ENCODE results near the gene INPP4A. TPM values are rescaled to one million over a fixed set of nuclear protein-coding genes. Genes with fewer than 3 reads are reported as not detected.

The INPP4A gene
- total RNA-seq, 2 donors from 2014 or later = 10.9 to 12.2 TPM

DNA sequence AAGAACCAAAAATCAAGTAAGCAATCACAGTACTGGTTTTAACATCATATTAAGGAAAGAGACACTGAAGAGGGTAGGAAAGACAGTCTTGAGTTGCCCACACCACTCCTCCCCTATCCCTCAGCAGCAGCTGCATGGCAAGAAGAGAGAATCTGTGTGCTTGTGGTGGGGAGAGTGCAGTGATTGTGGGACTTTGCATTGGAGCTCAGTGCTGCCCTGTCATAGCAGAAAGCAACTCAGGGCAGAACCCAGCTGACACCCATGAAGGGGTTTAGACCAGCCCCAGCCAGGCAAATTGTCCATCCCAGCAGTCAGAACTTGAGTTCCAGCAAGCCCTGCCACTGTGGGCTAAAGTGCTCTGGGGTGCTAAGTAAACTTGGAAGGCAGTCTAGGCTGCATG is 40.8 kb upstream of the INPP4A start:
- DNase-seq (no peak), ATAC-seq (no peak)
- H3K9me3 ChIP-seq = no peaks in the 10 kb centered on the region
- intact Hi-C loops (cut with DNase I) = no loop called here
- H3K4me3 ChIP-seq = no peak overlapping the region
- H3K27ac ChIP-seq = no peak overlapping the region
- H3K4me1 ChIP-seq = no peaks in the 10 kb centered on the region
- TF ChIP-seq, protein P1, sequence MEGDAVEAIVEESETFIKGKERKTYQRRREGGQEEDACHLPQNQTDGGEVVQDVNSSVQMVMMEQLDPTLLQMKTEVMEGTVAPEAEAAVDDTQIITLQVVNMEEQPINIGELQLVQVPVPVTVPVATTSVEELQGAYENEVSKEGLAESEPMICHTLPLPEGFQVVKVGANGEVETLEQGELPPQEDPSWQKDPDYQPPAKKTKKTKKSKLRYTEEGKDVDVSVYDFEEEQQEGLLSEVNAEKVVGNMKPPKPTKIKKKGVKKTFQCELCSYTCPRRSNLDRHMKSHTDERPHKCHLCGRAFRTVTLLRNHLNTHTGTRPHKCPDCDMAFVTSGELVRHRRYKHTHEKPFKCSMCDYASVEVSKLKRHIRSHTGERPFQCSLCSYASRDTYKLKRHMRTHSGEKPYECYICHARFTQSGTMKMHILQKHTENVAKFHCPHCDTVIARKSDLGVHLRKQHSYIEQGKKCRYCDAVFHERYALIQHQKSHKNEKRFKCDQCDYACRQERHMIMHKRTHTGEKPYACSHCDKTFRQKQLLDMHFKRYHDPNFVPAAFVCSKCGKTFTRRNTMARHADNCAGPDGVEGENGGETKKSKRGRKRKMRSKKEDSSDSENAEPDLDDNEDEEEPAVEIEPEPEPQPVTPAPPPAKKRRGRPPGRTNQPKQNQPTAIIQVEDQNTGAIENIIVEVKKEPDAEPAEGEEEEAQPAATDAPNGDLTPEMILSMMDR (IDR thresholded peaks at IDR 0.05) = no peak
- no peak for TF ChIP-seq POLR2A (IDR thresholded peaks at IDR 0.05)
- H3K27me3 ChIP-seq = no peaks in the 10 kb centered on the region
- no peaks in the 10 kb centered on the region for H3K36me3 ChIP-seq (replicated peaks in 1 of 2; ENCODE audit: insufficient read depth in 1 of 2, low read depth in 2 of 2)

DNA sequence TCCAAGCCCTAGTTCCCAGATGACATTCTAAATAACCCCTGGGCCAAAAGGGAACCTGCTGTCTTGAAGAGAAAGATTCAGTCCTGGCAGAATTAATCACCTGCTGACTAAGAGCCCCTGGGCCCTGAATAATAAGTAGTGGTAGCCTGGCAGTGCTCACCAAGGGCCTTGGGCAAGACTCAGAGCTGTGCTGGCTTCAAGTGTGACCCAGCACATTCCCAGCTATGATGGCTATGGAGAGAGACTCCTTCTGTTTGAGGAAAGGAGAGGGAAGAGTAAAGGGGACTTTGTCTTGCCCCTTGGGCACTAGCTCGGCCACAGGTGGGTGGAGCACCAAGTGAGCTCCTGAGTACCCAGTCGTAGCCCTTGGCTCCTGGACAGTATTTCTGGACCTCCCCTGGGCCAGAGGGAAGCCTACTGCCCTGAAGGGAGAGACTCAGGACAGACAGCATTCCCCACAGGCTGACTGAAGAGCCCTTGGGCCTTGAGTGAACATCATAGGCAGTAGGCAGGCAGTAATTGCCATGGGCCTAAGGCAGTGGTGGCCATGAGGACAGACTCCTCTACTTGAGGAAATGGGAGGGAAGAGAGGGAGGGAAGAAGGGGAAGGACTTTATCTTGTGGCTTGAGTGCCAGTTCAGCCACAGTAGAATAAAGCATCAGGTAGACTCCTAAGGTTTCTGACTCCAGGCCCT is 40.0 kb upstream of the INPP4A start:
- no peak overlapping the region for H3K4me3 ChIP-seq
- no peaks in the 10 kb centered on the region for H3K36me3 ChIP-seq (replicated peaks in 1 of 2; ENCODE audit: insufficient read depth in 1 of 2, low read depth in 2 of 2)
- no peak overlapping the region for H3K27ac ChIP-seq
- no peaks in the 10 kb centered on the region for H3K27me3 ChIP-seq
- no peak for ATAC-seq
- intact Hi-C loops (cut with DNase I) = no loop called here
- H3K9me3 ChIP-seq = no peaks in the 10 kb centered on the region
- no peak for TF ChIP-seq POLR2A (IDR thresholded peaks at IDR 0.05)
- TF ChIP-seq, protein P1 (IDR thresholded peaks at IDR 0.05) = no peak
- H3K4me1 ChIP-seq = no peaks in the 10 kb centered on the region
- no peak for DNase-seq
- 77 to 90% methylated on average over 2 of the region's 2 CpGs for WGBS, 2 donors

DNA sequence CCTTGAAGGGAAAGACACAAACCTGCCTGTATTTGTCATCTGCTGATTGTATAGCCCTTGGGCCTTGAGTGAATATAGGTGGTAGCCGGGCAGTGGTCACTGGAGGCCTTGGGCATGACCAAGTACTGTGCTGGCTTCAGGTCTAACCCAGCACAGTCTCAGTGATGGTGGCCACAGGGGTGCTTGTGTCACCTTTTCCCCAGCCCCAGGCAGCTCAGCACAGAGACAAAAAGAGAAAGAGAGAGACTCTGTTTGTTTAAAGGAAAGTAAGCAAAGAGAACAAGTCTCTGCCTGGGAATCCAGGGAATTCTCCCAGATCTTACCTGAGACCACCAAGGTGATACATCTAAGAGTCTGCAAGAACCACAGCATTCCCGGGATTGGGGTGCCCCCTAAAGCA is 39.4 kb upstream of the INPP4A start:
- H3K27me3 ChIP-seq = no peaks in the 10 kb centered on the region
- H3K9me3 ChIP-seq = no peaks in the 10 kb centered on the region
- no peak overlapping the region for H3K27ac ChIP-seq
- DNase-seq (no peak), ATAC-seq (no peak)
- H3K36me3 ChIP-seq (replicated peaks in 1 of 2; ENCODE audit: insufficient read depth in 1 of 2, low read depth in 2 of 2) = no peaks in the 10 kb centered on the region
- no peaks in the 10 kb centered on the region for H3K4me1 ChIP-seq
- no peak overlapping the region for H3K4me3 ChIP-seq
- WGBS, 2 donors = 80 to 86% methylated on average over 2 of the region's 2 CpGs
- intact Hi-C loops (cut with DNase I) = no loop called here
- TF ChIP-seq, protein P1 (IDR thresholded peaks at IDR 0.05) = no peak

DNA sequence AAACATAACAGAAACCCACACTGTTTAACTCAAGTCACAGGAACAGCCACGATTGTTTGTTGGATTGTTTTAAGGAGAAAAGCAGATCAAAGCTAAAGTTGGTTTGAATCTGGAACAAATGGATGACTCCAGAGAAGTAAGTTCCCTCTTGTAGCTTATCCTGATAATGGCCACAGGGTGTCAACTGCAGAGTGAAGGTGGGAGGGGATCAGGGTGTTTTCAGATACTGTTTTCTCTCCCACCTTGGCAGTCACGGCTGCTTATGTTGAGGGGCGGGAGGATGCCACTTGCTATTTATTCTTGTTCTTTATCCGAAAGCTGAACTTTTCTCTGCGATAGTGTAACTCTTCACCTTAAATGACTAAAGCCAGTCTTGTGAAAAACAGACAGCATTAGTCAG is 36.5 kb upstream of the INPP4A start:
- TF ChIP-seq, protein P1 (IDR thresholded peaks at IDR 0.05) = no peak
- no peak for TF ChIP-seq POLR2A (IDR thresholded peaks at IDR 0.05)
- Histone ChIP-seq H3K4me1 (peaks cover 4% of the 10 kb centered on the region), H3K27me3 (no peaks in the 10 kb centered on the region), H3K36me3 (replicated peaks in 1 of 2; ENCODE audit: insufficient read depth in 1 of 2, low read depth in 2 of 2) (no peaks in the 10 kb centered on the region), H3K4me3 (no peak overlapping the region), H3K9me3 (no peaks in the 10 kb centered on the region), H3K27ac (no peak overlapping the region)
- no peak for DNase-seq
- intact Hi-C loops (cut with DNase I) = no loop called here
- no peak for ATAC-seq
- WGBS, 2 donors = 74 to 75% methylated on average over 5 of the region's 5 CpGs
